Measurements from ENCODE around the gene RFC5.
"Not testable (repeated sequence)": the region's sequence is repeated elsewhere in the genome, so short reads cannot be mapped to it uniquely, and the experiment has no call there.

The RFC5 gene

GRCh38 chr12:118052324-118053070 is 36.0 kb downstream of the RFC5 start:
- DNase-seq (ENCODE audit: low read depth, low spot score), result peak; percentile 46

GRCh38 chr12:118053071-118053985 is 36.8 kb downstream of the RFC5 start:
- DNase-seq (ENCODE audit: low read depth, low spot score), result no peak

GRCh38 chr12:118055144-118055557 is 38.6 kb downstream of the RFC5 start:
- no peak for DNase-seq (ENCODE audit: low read depth, low spot score)

DNA sequence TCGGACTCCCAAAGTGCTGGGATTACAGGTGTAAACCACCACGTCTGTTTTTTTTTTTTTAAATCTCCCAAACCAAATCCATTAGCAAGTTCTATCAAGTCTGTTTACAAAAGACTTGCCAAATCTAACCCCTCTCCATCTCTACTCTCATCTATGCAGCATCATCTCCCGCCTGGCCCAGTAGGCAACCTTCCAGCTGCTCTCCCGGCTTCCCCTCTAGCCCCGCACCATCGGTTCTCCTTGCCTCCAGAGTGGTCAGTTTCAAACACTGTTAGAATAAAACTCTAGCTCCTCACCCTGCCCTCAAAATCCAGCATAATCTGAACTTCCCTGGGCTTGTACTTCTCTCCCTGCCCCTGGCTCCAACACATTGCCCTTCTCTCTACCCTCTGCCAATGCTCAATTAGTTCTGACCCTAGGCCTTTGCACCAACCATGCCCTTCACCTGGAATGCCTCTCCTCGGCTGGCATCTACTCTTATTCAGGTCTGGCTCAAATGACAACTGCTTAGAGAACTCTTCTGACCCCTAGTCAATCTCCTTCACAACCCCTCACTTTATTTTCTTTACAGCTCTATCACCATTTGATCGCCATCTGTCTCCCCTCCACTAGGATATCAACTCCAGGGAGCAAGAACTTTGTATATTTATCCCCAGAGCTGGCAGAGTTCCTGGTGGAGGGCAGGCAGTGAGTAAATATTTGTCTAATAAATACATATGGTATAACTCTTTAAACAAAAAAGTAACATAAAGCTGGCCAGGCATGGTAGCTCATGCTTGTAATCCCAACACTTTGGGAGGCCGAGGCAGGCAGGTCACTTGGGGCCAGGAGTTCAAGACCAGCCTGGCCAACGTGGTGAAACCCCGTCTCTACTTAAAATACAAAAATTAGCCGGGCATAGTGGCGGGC is 39.6 kb downstream of the RFC5 start:
- DNase-seq (ENCODE audit: low read depth, low spot score), result no peak

- no peak for DNase-seq (ENCODE audit: low read depth, low spot score)
These were observed 41.7 kb downstream of the RFC5 start for GRCh38 chr12:118058227-118058626.

DNA sequence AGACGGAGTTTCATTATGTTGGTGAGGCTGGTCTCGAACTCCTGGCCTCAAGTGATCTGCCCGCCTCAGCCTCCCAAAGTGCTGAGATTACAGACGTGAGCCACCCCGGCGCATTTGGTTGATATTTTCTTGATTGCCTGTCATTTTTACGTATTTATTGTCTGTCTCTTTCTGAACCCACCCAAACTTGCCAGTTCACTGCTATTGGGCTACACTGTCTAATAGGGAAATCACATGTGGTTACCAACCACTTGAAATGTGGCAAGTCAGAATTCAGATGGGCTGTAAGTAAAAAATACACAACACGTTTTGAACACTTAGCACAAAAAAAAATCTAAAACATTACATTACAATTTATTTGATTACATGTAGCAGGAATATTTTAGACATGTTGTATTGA is 42.4 kb downstream of the RFC5 start:
- DNase-seq (ENCODE audit: low read depth, low spot score), result no peak

DNA sequence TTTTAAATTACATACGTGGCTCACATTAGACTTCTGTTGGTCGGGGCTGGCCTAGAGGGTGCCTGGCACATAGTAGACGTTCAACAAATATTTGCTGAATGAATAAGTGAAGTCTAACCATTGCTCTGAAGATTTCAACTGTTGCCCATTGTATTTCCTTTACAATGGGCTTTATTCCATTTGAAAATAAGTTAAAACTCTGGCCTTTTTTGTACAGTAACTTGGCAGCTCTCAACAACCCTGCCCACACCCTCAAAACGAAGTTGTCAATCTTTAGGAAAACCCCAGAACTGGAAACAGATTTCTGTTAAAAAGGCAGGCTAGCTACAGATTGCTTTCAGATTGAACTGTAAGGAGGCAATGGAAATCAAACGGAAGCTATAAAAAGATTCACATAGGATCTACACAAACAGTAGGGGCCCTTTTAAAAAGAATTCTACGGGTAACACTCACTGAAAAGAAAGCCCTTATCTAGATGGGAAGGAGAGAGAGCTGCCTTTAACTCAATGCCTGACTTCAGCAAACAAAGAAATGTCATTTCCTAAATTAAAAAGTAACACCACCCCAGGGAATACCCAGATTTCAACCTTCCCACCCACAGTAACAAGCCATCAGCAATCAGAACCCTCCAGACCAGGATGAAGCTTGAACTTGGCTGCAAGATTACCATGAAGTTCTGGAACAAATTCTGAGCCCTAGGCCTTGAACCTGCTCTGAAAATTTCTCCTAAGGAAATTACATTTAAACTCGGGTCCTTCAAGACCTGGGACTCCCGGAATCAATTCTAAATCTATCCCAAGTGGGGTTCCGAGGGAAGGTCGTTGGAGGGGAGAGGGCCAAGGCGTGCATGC is 43.1 kb downstream of the RFC5 start:
- no peak for DNase-seq (ENCODE audit: low read depth, low spot score)

DNA sequence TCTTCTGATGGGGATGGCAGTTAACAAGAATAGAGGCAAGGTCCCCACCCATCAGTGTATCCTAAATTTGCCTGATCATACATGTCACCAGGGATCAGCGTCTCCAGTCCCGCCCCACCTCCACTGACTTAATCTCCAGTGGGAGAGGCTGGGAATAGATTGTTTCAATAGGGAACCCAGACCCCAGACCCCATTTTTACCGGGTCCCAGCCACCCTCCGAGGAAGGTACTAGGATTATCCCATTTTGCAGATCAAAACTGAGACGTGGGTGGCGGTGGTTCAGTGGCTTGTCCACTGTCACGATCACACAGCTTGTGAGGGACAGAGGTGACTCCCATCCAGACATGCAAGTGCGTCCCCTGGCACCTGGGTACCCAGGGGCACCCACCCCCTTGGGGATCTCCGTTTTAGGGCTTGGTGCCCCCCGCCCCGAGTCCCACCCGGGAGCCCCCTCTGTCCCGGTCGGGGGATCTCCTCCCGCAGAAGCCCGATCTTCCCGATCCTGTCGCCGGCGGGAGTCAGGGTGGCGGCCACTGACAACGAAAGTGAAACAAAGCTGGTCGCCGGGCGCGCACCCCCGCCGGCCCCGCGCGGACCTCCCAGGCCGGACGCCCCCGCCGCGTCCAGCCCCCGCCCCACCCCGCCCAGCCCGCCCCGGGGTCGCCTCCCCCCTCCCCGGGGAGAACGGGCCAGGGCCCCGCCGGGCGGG is 44.0 kb downstream of the RFC5 start:
- no peak for DNase-seq (ENCODE audit: low read depth, low spot score)

GRCh38 chr12:118061011-118061872 is 44.7 kb downstream of the RFC5 start, which contains the start of gene WSB2:
Gene WSB2, minus strand, starts transcription at chr12:118061179. Its CDS starts 131 bp downstream, at chr12:118061048.
- no peak for DNase-seq (ENCODE audit: low read depth, low spot score)

GRCh38 chr12:118061873-118062843 is 45.7 kb downstream of the RFC5 start:
- no peak for DNase-seq (ENCODE audit: low read depth, low spot score)

- DNase-seq (ENCODE audit: low read depth, low spot score), result no peak
These were observed 47.3 kb downstream of the RFC5 start for GRCh38 chr12:118063576-118064391.

DNA sequence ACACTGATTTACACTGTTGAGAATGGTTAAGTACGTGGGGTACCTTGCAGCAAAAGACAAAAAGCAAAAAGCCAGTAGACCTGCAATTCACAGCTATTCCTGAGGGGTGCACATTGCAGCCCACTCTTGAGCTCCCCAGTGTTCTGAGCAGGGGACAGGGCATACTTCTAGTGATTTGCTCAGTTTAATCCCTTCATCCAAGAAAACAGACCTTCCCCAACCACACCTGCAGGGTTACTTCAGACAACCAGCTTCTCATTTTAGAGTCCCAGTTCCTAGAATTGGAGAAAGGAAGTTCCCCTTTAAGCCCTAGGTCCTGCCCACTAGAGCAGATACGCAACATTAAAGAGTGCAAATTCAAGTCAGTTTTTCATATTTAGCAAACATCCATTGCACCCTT is 48.1 kb downstream of the RFC5 start:
- DNase-seq (ENCODE audit: low read depth, low spot score), result no peak

- DNase-seq (ENCODE audit: low read depth, low spot score), result no peak
These were observed 48.9 kb downstream of the RFC5 start for GRCh38 chr12:118065380-118065779.

- no peak for DNase-seq (ENCODE audit: low read depth, low spot score)
These were observed 51.9 kb downstream of the RFC5 start for GRCh38 chr12:118068445-118068844.

- no peak for DNase-seq (ENCODE audit: low read depth, low spot score)
These were observed 54.1 kb downstream of the RFC5 start for GRCh38 chr12:118070650-118071049.

GRCh38 chr12:118073768-118074167 is 57.3 kb downstream of the RFC5 start:
- no peak for DNase-seq (ENCODE audit: low read depth, low spot score)

GRCh38 chr12:118081521-118081920 is 65.0 kb downstream of the RFC5 start:
- not testable (repeated sequence) for DNase-seq (ENCODE audit: low read depth, low spot score)
